Measurements from ENCODE around the gene RAD51B. TPM values are rescaled to one million over a fixed set of nuclear protein-coding genes. Genes with fewer than 3 reads are reported as not detected.
"Not testable (repeated sequence)": the region's sequence is repeated elsewhere in the genome, so short reads cannot be mapped to it uniquely, and the experiment has no call there.

The RAD51B gene
- total RNA-seq, 1 experiment from 2014 or later: 23.3 TPM

DNA sequence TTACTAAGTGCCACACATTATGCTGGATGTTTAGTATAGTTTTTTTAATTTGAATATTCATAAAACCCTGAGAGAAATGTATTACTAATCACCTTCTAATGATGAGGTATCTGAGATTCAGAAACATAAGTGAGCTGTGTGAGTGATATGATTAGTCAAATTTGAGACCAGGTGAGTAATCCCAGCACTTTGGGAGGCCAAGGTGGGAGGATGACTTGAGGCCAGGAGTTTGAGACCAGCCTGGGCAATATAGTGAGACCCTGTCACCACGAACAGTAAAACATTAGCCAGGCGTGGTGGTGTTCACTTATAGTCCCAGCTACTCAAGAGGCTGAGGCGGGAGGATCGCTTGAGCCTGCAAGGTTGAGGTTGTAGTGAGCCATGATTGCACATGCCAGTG is 438.4 kb downstream of the RAD51B start:
- CTCF ChIA-PET: no interaction called here
- no peaks in the 10 kb centered on the region for H3K9me3 ChIP-seq (ENCODE audit: low read depth, low read length, poor library complexity, severe bottlenecking)
- intact Hi-C loops (cut with micrococcal nuclease; ENCODE audit: unreplicated experiment): no loop called here
- POLR2A ChIA-PET (ENCODE audit: low non-redundant PET): no interaction called here
- H3K27me3 ChIP-seq (replicated peaks; ENCODE audit: insufficient read depth, low read depth, low read length, poor library complexity): no peaks in the 10 kb centered on the region
- no peak for TF ChIP-seq EZH2 (IDR thresholded peaks at IDR 0.05; ENCODE audit: borderline replicate concordance, low read depth, low read length, poor library complexity, severe bottlenecking)
- TF ChIP-seq, protein P1, sequence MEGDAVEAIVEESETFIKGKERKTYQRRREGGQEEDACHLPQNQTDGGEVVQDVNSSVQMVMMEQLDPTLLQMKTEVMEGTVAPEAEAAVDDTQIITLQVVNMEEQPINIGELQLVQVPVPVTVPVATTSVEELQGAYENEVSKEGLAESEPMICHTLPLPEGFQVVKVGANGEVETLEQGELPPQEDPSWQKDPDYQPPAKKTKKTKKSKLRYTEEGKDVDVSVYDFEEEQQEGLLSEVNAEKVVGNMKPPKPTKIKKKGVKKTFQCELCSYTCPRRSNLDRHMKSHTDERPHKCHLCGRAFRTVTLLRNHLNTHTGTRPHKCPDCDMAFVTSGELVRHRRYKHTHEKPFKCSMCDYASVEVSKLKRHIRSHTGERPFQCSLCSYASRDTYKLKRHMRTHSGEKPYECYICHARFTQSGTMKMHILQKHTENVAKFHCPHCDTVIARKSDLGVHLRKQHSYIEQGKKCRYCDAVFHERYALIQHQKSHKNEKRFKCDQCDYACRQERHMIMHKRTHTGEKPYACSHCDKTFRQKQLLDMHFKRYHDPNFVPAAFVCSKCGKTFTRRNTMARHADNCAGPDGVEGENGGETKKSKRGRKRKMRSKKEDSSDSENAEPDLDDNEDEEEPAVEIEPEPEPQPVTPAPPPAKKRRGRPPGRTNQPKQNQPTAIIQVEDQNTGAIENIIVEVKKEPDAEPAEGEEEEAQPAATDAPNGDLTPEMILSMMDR (conservative IDR thresholded peaks at IDR 0.05; ENCODE audit: low read depth, low read length): no peak
- no peaks in the 10 kb centered on the region for H3K36me3 ChIP-seq (ENCODE audit: insufficient read depth, low read length, poor library complexity, severe bottlenecking)
- no peak for DNase-seq (ENCODE audit: low spot score)
- BruUV-seq (replicated peaks): no TSS peak
- H3K4me3 ChIP-seq (ENCODE audit: low read depth, low read length, poor library complexity, severe bottlenecking): no peak overlapping the region
- H3K27ac ChIP-seq (ENCODE audit: low read depth, low read length, poor library complexity, severe bottlenecking): no peak overlapping the region
- H3K4me1 ChIP-seq (ENCODE audit: insufficient read depth, low read length, poor library complexity, severe bottlenecking): peaks cover 4% of the 10 kb centered on the region

DNA sequence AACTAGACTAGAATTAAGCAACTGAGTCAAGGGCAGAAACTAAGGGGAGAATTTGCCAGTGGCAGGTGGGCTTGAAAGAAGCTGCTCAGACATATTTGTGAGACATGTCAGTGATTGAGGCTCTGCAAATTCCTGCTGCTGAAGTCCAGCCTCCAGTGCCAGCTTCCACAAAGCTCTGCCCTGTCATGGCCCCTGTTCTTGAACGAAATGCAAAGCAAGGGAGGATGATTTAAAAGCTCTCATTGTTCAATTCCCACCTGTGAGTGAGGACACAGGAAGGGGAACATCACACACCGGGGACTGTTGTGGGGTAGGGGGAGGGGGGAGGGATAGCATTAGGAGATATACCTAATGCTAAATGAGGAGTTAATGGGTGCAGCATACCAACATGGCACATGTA is 439.4 kb downstream of the RAD51B start:
- intact Hi-C loops (cut with micrococcal nuclease; ENCODE audit: unreplicated experiment); H3K36me3 ChIP-seq (ENCODE audit: insufficient read depth, low read length, poor library complexity, severe bottlenecking); CTCF ChIA-PET; H3K4me3 ChIP-seq (ENCODE audit: low read depth, low read length, poor library complexity, severe bottlenecking); H3K27ac ChIP-seq (ENCODE audit: low read depth, low read length, poor library complexity, severe bottlenecking); POLR2A ChIA-PET (ENCODE audit: low non-redundant PET); DNase-seq (ENCODE audit: low spot score); BruUV-seq (replicated peaks); H3K27me3 ChIP-seq (replicated peaks; ENCODE audit: insufficient read depth, low read depth, low read length, poor library complexity); H3K9me3 ChIP-seq (ENCODE audit: low read depth, low read length, poor library complexity, severe bottlenecking): not testable (repeated sequence)
- peaks cover 15% of the 10 kb centered on the region for H3K4me1 ChIP-seq (ENCODE audit: insufficient read depth, low read length, poor library complexity, severe bottlenecking)

DNA sequence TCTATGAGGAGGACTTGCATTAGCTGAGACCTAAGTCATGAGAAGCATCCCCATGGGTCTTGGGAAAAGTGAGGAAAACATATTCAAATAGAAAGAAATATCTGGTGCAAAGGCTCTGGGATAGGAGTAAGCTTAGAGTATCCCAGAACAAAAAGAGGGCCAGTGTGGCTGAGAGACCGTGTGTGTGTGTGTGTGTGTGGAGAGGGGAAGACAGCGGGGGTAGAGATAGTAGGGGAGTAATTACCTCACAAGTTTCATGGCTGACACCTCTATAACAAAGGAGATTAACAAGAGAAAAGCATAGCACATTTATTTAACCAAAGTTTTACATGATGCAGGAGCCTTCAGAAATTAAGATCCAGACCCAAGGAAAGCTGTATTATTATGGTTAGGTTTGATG is 440.5 kb downstream of the RAD51B start:
- no peaks in the 10 kb centered on the region for H3K9me3 ChIP-seq (ENCODE audit: low read depth, low read length, poor library complexity, severe bottlenecking)
- ChIA-PET POLR2A (ENCODE audit: low non-redundant PET) (no interaction called here), CTCF (no interaction called here)
- no peaks in the 10 kb centered on the region for H3K36me3 ChIP-seq (ENCODE audit: insufficient read depth, low read length, poor library complexity, severe bottlenecking)
- no TSS peak for BruUV-seq (replicated peaks)
- no peaks in the 10 kb centered on the region for H3K27me3 ChIP-seq (replicated peaks; ENCODE audit: insufficient read depth, low read depth, low read length, poor library complexity)
- H3K4me1 ChIP-seq (ENCODE audit: insufficient read depth, low read length, poor library complexity, severe bottlenecking): peaks cover 19% of the 10 kb centered on the region
- intact Hi-C loops (cut with micrococcal nuclease; ENCODE audit: unreplicated experiment): no loop called here
- no peak overlapping the region for H3K27ac ChIP-seq (ENCODE audit: low read depth, low read length, poor library complexity, severe bottlenecking)
- H3K4me3 ChIP-seq (ENCODE audit: low read depth, low read length, poor library complexity, severe bottlenecking): no peak overlapping the region
- no peak for TF ChIP-seq EZH2 (IDR thresholded peaks at IDR 0.05; ENCODE audit: borderline replicate concordance, low read depth, low read length, poor library complexity, severe bottlenecking)
- TF ChIP-seq, protein P1 (conservative IDR thresholded peaks at IDR 0.05; ENCODE audit: low read depth, low read length): no peak
- no peak for DNase-seq (ENCODE audit: low spot score)

DNA sequence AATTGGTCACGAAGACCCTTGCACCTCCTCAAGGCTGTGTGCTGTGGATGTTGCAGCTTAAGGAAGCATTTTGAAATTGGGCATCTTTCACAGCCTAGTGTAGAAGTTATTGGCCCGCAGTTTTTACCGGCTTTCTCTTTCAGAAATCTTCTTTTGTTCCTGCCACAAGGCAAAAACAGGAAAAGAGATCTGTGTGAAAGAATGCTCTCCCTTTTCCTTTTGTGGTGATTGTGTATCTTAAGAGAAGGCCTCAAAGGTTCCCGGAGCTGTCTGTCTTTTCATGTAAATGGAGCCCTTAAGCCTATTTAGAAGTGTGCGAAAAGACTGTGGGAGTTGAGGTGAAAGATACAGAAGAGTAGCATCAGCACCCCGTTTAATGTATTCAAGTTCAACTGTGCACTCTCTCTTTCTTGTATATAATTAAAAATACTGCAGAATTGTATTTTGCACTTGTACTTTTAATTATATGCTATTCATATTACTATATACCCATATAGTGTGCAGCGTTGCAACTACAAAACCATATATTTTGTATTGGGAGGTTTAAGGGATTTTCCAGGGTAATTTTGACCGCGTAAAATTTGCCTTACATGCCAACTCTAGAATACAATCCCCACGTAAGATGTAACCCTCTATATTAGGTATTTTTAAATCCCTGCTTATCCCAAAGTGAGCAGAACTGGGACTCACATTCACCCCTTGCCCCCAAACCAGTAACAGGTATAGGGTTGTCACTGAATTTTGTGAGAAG is 441.7 kb downstream of the RAD51B start:
- H3K27me3 ChIP-seq (replicated peaks; ENCODE audit: insufficient read depth, low read depth, low read length, poor library complexity): no peaks in the 10 kb centered on the region
- H3K36me3 ChIP-seq (ENCODE audit: insufficient read depth, low read length, poor library complexity, severe bottlenecking): no peaks in the 10 kb centered on the region
- peaks cover 19% of the 10 kb centered on the region for H3K4me1 ChIP-seq (ENCODE audit: insufficient read depth, low read length, poor library complexity, severe bottlenecking)
- DNase-seq (ENCODE audit: low spot score): no peak
- H3K27ac ChIP-seq (ENCODE audit: low read depth, low read length, poor library complexity, severe bottlenecking): no peak overlapping the region
- no TSS peak for BruUV-seq (replicated peaks)
- intact Hi-C loops (cut with micrococcal nuclease; ENCODE audit: unreplicated experiment): no loop called here
- no peaks in the 10 kb centered on the region for H3K9me3 ChIP-seq (ENCODE audit: low read depth, low read length, poor library complexity, severe bottlenecking)
- no peak for TF ChIP-seq EZH2 (IDR thresholded peaks at IDR 0.05; ENCODE audit: borderline replicate concordance, low read depth, low read length, poor library complexity, severe bottlenecking)
- TF ChIP-seq, protein P1 (conservative IDR thresholded peaks at IDR 0.05; ENCODE audit: low read depth, low read length): no peak
- H3K4me3 ChIP-seq (ENCODE audit: low read depth, low read length, poor library complexity, severe bottlenecking): no peak overlapping the region
- ChIA-PET POLR2A (ENCODE audit: low non-redundant PET) (no interaction called here), CTCF (no interaction called here)

Data from A673 (cell line).